Measurements from ENCODE around the gene MORN3.

MORN3 gene

DNA sequence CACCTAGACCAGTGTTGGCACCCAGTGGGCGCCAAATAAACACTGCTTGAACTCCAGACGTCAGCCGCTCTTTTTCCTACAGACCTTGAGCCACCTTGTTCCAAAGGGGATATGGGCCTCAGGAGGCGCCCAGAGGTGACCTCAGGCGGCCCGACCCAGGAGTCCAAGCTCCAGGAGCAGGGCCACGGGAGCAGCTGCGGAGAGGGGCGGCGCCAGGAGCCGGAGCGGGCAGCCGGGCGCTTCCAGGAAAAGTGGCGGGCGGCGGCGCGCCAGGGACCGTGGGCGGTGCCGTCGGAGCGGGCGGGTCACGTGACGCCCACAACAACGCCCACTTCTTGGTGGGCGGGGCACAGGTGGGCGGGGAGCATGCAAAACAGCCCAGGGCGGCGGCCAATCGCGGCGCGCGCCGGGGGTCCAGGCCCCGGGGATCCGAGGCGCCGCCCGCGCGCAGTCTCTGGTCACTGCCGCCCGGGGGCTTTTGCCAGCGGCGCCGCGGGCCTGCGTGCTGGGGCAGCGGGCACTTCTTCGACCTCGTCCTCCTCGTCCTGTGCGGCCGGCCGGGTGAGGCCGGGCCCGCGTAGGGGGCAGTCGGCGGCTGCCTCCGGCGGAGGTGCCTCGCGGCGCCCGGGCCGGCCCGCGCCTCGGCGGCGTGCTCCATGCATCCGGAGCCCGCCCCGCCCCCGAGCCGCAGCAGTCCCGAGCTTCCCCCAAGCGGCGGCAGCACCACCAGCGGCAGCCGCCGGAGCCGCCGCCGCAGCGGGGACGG, 43.2 kb downstream of the MORN3 start, which contains the start of gene ORAI1:
Gene ORAI1, plus strand, starts transcription at position 444 of the 766 bp plus-strand sequence.
- Histone ChIP-seq H3K27ac (peak within 1 kb of the TSS; percentile 82 to 96), H3K4me3 (peak within 1 kb of the TSS; percentile 76)
- DNase-seq (ENCODE audit: low spot score): peak; percentile 95
- TF ChIP-seq, protein P1, sequence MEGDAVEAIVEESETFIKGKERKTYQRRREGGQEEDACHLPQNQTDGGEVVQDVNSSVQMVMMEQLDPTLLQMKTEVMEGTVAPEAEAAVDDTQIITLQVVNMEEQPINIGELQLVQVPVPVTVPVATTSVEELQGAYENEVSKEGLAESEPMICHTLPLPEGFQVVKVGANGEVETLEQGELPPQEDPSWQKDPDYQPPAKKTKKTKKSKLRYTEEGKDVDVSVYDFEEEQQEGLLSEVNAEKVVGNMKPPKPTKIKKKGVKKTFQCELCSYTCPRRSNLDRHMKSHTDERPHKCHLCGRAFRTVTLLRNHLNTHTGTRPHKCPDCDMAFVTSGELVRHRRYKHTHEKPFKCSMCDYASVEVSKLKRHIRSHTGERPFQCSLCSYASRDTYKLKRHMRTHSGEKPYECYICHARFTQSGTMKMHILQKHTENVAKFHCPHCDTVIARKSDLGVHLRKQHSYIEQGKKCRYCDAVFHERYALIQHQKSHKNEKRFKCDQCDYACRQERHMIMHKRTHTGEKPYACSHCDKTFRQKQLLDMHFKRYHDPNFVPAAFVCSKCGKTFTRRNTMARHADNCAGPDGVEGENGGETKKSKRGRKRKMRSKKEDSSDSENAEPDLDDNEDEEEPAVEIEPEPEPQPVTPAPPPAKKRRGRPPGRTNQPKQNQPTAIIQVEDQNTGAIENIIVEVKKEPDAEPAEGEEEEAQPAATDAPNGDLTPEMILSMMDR (IDR thresholded peaks at IDR 0.05): no peak

DNA sequence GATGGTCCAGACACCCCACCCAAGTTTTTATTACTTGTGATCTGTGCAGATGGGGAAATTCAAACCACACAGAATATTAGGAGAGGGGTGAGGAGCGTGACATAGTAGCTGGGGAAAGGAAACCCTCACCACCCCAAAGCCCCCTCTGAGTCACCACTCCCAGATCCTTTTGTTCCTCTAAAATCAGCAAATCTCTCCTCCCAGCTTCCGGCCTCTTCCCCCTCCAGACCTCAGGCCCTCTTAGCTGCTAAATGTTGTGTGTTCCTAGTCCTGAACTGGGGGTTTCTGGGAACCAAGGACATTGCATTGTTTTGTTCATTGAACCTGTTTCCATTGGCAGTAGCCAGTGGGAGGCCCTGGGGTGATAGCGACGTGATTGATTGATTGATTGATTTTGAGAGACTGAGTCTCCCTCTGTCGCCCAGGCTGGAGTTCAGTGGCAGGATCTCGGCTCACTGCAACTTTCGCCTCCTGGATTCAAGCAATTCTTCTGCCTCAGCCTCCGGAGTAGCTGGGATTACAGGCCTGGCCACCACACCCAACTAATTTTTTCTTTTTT, 49.0 kb downstream of the MORN3 start:
- TF ChIP-seq, protein P1 (IDR thresholded peaks at IDR 0.05): no peak
- H3K4me3 ChIP-seq: no peak overlapping the region
- H3K27ac ChIP-seq: peak overlapping the region in 1 of 2 donors; percentile 37
- DNase-seq (ENCODE audit: low spot score): no peak

DNA sequence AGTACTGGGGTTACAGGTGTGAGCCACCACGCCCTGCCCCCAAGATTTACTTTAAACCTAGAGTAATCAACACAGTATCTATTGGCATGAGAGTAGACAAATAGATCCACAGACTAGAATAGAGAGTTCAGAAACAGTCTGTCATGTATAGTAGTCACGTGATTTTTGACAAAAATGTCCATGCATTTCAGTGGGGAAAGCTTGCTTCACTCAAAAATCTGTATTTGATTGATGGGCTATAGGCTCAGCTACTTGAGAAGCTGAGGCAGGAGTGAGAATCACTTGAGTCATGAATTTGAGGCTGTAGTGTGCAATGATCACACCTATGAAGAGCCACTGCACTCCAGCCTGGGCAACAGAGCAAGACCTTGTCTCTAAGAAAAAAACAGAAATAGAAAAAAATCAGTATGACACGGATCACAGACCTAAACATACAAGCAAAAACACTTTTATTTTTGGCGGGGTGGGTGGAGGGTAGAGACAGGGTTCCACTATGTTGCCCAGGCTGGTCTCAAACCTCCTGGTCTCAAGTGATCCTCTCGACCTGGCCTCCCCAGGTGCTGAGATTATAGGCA, 50.7 kb downstream of the MORN3 start:
- Histone ChIP-seq H3K4me3 (no peak overlapping the region), H3K27ac (no peak overlapping the region)
- TF ChIP-seq, protein P1 (IDR thresholded peaks at IDR 0.05): no peak
- DNase-seq (ENCODE audit: low spot score): no peak

DNA sequence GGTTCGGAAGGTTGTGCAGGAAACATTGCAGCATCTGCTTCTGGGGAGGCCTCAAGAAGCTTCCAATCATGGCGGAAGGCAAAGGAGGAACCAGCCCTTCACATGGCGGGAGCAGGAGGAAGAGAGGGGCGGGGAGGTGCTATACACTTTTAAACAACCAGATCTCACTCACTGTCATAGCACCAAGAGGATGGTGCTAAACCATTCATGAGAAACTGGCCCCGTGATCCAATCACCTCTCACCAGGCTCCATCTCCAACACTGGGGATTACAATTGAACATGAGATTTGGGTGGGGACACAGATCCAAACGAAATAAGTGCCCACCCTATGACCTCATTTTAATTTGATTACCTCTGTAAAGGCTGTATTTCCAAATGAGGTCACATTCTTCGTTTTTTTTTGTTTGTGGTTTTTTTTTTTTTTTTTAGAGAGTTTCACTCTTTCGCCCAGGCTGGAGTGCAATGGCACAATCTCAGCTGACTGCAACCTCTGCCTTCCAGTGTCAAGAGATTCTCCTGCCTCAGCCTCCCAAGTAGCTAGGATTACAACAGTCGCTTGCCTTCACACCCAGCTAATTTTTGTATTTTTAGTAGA, 54.5 kb downstream of the MORN3 start:
- DNase-seq (ENCODE audit: low spot score): no peak
- no peak overlapping the region for H3K4me3 ChIP-seq
- TF ChIP-seq, protein P1 (IDR thresholded peaks at IDR 0.05): no peak
- H3K27ac ChIP-seq: no peak overlapping the region

DNA sequence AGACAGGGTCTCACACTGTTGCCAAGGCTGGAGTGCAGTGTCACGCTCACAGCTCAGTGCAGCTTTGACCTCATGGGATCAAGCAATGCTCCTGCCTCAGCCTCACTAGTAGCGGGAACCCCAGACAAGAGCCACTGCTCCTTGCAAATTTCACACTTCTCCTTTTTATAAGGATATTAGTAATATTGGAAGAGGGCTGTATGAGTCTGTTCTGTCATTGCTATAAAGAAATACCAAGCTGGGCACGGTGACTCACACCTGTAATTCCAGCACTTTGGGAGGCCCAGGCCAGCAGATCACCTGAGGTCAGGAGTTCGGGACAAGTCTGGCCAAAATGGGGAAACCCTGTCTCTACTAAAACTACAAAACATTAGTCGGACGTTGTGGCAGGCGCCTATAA, 56.0 kb downstream of the MORN3 start:
- no peak for DNase-seq (ENCODE audit: low spot score)
- Histone ChIP-seq H3K27ac (no peak overlapping the region), H3K4me3 (no peak overlapping the region)
- TF ChIP-seq, protein P1 (IDR thresholded peaks at IDR 0.05): no peak

DNA sequence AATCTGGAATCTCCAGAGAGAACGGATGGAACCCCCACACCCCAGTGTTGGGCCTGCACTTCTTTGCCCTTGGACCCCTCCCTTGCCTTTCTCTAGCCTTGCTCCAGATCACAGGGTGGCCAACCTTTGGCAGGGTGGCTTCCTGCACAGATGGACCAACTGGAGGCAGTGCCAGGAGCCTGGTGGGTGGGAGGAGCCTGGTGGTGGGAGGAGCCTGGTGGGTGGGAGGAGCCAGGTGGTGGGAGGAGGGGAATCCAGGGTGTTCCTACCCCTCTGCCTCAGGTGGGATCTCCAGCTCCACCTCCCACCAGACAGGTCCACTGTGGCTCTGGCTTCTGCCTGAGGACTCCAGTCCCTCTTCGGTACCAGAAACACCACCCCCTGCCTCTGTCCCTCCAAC, 58.1 kb downstream of the MORN3 start:
- H3K27ac ChIP-seq: peak overlapping the region in 1 of 2 donors; percentile 51
- TF ChIP-seq, protein P1 (IDR thresholded peaks at IDR 0.05): no peak
- no peak overlapping the region for H3K4me3 ChIP-seq
- DNase-seq (ENCODE audit: low spot score): no peak
